Gastroesophageal sphincter (tissue), 3 donors: Measurements from ENCODE around the gene ZC3H8.

Experiments
- CTCF ChIP-seq, 4 experiments: fragments of 200-600 bp in 2 of 4; fragments of 450-650 bp in 2 of 4; sonication (generic) in 1 of 4; IDR thresholded peaks; one replicate each; pipeline ENCODE4 v1.5.1; 2017 to 2019; ENCODE audit warnings: antibody characterized with exemption in 4 of 4, mild to moderate bottlenecking in 2 of 4, moderate library complexity in 2 of 4
- EP300 ChIP-seq: sonication (generic); formaldehyde crosslinking; IDR thresholded peaks from one replicate; pipeline ENCODE4 v1.6.1; 2017; ENCODE audit warnings: antibody characterized with exemption, mild to moderate bottlenecking
- POLR2A ChIP-seq, 2 donors: fragments of 450-650 bp; IDR thresholded peaks; one replicate each; pipeline ENCODE4 v1.6.1; 2017; ENCODE audit warnings: antibody characterized with exemption in 2 of 2, mild to moderate bottlenecking in 2 of 2, moderate library complexity in 1 of 2
- POLR2AphosphoS5 ChIP-seq: sonication (generic); formaldehyde crosslinking; IDR thresholded peaks from one replicate; pipeline ENCODE4 v1.6.1; 2017; ENCODE audit warnings: antibody characterized with exemption

GRCh38 chr2:112199188-112199587 is 55.7 kb downstream of the ZC3H8 start:
- TF ChIP-seq CTCF (IDR thresholded peaks at IDR 0.05) (no peak), POLR2A (IDR thresholded peaks at IDR 0.05) (no peak), EP300 (no peak), POLR2AphosphoS5 (no peak)
